ENCODE results near the gene HOXD10.

Gene HOXD10

GRCh38 chr2:176165370-176166050 is 48.9 kb downstream of the HOXD10 start:
- DNase-seq: no peak

- no peak for DNase-seq
Observed at GRCh38 chr2:176166272-176166671, 49.7 kb downstream of the HOXD10 start.

GRCh38 chr2:176167398-176167797 is 50.8 kb downstream of the HOXD10 start:
- DNase-seq: no peak

GRCh38 chr2:176169181-176169580 is 52.6 kb downstream of the HOXD10 start:
- DNase-seq: no peak
